ENCODE measurements around the gene VSIR.

Gene VSIR

DNA sequence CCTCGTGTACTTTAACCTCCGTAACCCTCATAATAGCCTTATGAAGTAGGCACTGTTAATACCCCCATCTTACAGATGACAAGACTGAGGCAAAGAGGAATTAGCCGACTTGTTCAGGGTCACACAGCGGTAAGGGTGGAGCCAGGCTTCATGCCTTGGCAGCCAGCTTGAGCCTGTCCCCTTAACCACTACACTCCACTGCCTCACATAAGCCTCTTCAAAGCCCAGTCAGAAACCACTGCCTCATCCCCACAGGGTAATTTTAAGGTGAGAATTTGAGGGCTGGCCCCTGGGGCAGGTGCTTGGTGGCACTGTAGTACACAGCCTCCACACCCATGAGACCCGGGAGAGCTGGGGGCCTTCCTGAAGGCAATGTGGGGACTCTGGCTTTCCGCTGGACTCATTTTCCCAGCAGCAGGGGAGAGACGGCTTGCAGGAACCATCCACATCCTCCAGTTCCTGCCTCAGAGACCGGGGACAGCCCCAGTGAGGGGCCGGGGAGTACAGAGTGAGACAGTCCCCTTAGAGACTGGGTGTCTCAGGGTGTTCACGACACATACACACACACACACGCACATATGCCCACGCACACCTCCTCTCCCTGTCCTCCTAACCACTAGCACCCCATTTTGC lies 46.1 kb downstream of the VSIR start:
- DNase-seq, result no peak

DNA sequence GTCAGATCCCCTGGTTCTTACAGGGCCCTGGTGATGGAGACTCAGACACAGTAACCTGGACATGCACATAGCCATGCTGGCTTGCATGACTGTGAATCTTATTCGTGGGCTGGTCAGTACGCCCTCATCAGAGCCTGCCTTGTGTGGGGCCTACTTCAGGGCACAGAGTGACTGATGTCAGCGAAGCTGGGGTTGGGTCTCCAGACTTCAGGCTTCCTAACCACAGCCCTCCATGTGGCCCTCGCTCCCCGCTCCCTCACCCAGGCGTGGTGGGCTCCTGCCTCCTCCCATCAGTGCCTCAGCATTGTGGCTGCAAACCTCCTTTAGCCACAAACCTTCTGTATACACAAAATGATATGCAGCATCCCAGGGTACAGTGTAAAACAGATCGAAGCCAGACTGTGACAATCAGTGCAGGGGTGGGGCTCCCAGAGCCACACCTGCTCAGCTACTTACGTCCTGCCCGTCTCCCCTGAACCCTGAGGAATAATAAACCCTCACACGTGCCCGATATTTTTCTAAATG lies 46.7 kb downstream of the VSIR start:
- DNase-seq, result no peak

DNA sequence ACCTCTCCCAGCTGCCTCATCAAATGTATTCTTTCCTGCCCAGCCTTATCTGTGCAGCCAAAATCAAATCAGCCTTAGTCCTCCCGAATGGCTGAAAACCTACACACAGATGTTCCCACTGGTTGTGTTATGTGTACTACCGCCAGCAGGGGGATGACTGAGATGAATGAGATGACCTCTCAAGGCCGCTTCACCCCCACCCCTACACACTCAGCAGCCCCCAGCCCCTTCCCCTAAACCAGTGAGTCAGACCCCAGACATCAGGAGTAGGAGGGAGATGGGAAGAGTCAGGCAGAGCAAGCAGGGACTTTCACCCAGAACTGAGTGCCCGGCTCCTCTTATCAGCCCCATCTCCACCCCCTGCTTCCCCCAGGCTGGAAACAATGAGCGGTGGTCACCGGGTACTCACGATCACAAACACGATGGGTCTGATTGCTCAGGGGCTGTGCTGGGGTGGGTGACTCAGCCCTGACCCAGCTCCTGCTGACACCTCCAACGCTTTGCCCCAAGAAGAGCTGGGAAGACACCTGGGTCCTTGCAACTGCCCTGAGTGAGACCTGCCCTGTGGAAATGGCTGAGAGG lies 47.2 kb downstream of the VSIR start:
- DNase-seq, result no peak

DNA sequence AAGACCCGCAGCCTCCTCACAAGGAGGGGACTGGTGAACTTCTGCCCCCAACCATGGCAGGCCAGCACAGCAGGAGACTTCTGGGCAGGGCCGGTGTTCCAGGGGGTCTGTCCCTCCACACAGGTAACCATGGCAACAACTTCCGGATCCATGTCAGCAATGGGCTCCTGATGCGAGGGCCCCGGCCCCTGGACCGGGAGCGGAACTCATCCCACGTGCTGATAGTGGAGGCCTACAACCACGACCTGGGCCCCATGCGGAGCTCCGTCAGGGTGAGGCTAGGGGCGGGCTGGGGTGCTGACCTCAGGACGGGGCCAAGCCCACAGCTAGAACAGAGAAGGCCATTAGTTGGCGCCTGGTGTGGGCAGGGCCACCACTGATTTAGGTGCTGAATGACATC lies 48.1 kb downstream of the VSIR start:
- no peak for DNase-seq

DNA sequence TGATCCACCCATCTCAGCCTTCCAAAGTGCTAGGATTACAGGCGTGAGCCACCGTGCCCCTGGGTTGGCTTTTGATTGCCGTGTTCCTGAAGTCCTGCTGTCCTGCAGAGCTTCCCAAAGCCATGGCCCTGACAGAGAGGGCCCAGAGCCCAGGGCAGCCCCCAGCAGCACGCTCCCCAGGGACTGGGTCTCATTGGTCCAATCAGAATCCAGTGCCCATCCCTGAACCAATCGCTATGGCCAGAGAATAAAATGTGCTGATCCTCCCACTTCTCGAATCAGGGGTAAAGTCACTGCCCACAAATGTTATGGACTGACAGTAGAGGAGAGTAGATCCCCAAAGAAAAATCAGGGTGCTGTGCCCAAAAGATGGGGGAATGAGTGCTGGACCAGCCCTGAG lies 48.8 kb downstream of the VSIR start:
- no peak for DNase-seq

DNA sequence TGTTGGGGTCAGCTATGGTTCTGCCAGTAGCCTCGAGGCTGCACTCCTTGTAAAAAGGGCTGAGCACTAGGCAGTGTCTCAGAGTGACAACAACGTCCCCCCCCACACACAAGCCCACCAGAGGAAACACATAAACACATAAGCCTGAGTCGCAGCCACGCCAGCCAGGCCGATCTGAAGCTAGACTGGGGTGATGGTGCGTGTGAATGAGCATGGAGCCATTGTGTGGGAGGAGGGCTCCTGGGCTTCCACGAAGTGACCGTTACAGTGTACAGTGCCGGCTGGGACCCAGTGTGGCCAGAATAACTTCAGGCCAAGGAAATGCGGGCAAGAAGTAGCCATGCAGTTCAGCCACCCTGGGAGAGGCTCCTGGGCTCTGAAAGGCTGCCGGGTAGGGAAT lies 50.0 kb downstream of the VSIR start:
- DNase-seq, result no peak

DNA sequence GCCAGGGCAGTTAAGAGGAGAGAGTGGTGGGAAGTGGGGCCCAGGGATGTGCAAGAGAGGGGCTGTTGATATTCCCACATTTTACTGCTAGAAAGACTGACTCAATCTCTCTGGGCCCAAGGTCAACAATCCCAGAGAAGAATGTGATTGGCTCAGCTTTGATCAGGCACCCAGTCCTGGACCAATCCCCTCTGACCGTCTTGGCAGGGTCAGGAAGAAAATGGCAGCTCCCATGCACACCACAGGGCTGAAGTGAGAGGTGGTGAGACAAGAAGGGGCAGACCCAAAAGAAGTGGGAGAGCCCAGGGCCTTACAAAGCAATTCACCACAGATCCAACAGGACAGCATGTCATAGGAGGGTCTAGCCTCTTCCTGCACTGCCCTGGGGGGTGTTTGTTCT lies 50.5 kb downstream of the VSIR start:
- no peak for DNase-seq

DNA sequence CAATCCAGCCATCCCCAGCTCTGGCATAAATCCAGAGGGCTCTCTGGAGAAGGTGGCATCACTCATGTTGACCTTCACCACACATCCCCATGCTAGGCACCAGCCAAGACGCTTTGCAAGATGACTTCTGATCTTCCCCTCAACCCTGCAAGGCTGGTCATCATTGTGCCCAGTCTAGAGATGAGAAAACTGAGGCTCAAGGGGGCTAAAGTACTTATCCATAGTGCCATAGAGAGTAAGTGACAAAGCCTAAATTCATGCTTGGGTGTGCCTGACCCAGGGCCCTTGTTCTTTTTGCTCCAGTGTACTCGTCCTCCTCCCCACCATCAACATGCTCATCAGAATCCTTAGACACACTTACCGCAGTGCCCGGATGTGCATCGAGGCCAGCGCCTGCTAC lies 52.0 kb downstream of the VSIR start:
- DNase-seq, result no peak

DNA sequence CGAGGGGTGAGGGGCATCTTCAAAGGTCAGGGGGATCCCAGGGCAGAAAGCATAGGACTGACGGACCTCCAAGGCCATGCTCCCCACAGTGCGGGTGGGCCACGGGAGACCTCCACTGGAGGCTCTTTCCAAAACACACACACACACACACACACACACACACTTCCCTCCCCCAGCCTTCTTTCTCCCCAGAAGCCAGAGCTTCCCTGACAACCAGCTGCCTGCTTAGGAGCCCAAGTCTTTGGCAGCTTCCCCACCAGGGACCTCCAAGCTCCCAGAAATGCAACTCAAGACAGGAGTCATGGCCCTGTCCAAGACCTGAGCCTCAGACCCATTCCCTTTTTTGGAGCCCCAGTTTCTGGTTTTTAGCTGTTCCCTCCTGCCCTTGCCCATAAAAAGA lies 53.0 kb downstream of the VSIR start:
- DNase-seq, result no peak

DNA sequence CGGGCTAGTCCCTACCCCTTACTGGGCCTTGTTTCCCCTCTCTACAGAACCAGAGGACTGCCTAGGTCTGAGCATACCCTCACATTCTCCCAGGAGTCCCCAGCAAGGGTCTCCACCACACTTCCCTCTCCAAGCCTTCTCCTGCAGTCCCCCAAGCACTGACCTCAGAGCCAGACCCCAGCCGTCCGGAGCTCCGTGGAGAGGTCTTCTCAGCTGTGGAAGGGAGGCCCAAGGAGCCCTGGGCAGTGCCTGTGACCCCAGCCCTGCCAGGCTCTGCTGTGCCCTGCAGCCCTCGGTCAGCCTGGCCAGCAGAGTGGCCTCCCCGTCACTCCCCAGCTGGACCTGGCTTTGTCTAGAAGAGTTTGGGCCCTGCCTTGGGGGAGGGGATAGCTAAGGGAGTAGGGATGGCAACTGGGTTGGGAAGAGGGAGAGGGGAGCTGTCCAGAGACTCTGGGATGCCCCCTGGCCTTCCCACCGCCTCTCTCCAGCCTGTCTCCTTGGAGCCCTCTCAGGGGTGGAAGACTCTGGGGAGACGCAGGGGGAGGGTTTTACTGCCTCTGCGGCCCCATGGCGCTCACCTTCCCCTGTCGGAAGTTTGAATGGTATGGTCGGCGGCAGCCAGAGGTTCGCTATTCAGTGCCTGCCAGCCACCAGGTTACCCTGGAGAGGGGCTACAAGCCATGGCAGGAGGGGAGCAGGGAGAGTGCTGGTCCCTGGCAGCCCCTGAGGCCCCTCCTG lies 53.7 kb downstream of the VSIR start, which contains the start of gene C10orf105:
Gene C10orf105 (minus strand): TSS at position 315 of the 738 bp plus-strand sequence. CDS start 3,441 bp downstream, outside the sequence.
- no peak for DNase-seq

DNA sequence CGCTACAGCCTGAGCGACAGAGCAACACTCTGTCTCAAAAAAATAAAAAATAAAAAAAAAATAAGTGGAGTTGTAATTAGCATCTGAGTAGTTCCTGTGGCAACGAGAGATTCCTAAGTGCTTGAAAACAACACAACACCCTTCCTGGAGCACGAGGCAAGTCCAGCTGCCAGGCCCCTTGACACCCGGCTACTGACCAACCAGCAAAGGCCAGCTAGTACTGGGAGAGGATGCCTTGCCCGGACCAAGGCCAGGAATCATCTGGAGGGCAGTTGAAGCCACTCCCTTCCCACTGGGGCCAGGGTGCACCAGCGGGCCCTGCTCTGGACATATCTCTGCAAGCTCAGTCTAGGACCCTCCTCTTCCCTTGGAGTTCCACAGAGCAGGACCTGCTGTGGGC lies 54.3 kb downstream of the VSIR start:
- DNase-seq, result no peak

DNA sequence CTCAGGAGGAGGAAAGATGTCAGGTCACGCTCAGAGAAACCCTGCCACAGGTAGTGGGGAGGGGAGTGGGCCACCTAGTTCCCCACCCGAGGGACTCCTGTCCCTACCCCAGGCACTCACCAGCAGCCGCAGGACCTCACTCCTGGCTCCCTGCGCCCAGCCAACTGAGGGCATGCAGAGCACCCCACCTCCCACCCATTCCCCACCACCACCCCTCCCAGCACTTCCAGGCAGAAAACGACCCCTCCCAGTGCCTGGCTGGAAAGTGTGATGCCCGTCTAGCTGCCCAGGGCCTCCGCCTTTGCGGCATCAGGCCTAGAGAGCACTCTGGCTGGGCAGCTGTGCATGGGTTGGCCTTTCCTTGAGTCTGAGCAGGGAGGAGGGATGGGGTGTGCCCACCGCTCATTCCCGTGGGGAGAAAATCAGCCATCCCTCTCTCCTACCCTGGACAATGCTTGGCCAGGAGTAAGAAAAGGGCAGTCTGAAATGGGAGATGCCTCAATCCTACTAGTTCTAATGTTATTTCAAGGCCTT lies 55.1 kb downstream of the VSIR start:
- no peak for DNase-seq

DNA sequence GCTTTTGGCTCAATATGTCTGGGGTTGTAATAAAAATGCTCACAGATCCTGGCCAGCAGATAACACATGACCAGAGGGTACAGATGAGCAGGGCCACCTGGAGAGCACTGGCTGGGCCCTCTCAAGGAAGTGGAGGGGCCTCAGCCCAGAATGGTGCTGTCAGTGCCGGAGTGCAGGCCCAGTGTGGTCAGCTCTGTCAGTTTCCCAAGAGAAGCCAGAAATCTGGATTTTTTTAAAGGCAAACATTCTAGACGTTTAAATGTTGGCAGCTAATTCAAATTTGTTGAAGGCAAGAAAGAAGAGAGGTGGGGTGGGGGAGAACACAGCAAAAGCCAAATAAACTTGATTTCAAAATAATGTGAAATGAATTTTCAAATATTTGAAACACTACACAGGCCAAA lies 55.8 kb downstream of the VSIR start:
- no peak for DNase-seq

DNA sequence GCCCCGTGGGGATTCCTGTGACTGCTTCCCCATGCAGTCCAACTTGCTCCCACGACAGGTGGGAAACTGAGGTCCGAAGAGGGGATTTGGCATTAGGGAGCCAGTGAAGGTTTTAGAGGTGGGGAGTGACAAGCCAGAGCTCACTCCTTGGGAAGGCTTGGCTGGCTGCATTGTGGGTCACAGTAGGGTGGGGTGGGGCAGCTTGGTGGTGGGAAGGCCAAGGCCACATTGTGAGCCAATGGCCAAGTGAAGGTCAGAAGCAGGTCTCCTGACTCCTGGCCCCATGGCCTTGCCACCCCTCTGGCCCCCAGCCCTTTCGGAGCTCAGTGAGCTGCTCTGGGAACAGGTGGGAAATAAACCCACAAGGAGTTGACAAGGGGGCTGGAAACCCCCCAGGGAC lies 56.3 kb downstream of the VSIR start:
- no peak for DNase-seq

DNA sequence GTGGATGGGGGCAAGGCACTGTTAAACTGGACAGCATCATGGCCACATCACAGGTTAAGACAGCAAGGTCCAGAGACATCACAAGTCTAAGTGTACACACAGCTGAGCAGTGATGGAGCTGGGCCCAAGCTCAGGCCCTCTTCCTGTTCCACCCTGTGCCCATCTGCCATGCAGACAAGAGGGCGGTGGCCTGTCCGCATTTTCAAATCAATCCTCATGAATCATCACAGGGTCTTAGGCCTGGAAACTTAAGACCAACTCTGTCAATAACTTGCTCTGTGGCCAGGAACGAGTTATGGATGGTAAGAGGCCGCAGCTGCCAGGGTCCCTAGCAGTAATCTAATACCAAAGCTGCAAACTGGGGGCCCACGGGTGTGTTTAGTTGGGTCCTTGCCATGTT lies 56.9 kb downstream of the VSIR start:
- DNase-seq, result no peak

DNA sequence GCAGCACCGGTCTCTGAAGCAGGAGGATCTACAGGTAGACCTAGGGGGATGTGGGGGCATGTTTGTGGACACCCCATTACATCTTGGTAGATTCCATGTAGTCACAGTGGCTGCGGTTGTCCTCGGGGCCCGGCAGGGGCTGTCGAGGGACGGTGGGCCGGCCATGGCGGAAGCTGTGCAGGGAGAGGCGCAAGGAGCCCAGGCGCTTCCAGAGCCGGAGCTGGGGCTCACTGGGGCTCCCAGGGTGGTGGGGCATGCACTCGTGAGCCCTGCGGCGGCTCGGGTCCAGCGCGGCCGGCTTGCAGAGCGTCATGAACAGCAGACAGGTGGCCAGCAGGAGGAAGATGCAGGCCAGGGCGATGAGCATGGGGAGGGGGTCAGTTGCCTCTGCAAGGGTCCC lies 57.5 kb downstream of the VSIR start:
- no peak for DNase-seq

DNA sequence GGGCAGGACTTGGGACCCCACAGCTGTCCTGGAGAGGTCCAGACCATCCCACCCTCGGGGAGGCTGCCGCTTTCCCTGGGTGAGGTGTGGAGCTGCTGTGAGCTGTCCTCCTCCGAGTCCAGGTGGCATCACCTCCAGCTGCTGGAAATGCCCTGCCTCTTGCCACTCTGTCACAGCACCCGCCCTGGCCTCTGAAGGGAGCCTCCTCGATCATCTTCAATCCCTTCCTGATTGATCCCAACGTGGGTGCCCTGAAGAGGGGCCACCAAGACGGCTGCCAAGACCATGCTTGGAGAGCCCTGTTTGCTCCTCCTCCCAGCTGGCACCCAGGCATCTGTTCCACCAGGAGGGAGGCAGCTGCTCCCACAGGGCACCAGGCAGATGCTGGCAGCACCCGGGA lies 58.3 kb downstream of the VSIR start:
- no peak for DNase-seq

DNA sequence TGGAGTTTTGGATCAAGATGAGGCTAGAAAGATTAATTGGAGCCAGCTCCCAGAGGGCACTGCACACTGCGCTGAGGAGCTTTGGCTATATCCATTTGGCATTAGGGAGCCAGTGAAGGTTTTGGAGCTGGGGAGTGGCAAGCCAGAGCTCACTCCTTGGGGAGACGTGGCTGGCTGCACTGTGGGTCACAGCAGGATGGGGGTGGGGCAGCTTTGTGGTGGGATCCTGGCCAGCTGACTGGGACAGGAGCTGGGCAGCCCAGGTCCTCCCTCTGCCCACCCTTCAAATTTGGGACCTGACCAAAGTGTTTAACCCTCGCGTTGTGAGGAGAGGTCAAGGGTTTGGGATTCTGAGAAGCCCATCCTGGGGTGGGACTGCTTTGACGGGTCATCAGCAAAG lies 58.7 kb downstream of the VSIR start:
- no peak for DNase-seq

DNA sequence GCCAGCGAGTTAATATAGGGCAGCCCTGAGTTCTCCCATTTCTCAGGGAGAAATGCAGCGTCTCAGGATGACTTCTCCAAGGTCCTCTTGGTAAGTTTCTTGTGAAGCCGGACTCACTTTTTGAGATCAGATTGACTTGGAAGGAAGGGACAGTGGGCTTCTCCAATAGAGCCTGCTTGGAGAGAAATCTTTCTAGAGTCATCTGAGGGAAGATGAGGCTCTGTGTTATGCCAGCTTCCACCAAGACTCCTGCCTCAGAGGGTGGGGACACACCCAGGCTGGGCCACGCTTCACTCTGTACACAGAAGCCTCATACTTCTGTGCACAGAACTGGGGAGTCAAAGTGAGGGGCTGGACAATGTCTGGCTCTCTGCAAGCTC lies 59.3 kb downstream of the VSIR start:
- DNase-seq, result no peak

DNA sequence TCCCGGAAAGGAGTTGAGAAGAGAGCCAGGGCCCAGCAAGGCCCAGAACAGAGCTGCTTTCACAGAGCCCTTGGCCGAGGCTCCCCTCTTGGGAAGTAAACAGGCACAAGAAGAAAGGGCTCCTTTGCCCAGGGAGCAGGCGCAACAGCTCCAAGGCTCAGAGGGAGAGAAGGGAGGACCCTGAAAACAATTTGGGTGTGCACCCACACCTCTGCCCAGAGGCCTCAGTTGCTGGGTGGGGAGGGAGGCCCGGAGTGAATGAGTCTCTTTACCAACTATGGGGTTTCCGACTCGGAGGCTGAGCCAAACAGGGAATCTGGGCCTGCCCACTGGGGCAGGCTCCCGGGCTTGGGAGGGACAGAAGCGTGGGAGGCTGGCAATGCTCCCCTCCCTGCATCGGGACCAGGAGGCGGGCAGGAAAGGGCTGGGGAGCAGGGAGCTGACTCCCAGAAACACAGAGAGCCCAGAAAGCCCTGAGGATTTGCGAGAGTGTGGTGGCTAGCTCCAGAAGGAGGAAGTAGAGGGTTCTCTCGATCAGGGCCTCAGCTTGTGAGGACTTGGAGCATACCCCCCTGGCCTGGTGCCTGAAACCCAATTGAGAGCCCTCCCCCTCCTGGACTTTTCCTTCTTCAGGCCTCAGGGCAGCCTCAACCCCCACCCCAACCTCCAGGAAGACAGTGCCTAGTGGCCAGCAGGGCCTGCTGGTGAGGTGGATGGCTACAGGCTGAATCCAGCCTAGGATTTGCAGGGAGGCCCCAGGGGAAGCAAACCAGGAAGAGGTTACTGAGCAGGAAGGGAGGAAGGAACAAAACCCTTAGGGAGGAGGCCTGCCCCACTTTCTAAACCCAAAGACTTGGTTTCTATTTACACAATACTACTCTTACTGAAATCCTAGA lies 59.9 kb downstream of the VSIR start:
- no peak for DNase-seq

DNA sequence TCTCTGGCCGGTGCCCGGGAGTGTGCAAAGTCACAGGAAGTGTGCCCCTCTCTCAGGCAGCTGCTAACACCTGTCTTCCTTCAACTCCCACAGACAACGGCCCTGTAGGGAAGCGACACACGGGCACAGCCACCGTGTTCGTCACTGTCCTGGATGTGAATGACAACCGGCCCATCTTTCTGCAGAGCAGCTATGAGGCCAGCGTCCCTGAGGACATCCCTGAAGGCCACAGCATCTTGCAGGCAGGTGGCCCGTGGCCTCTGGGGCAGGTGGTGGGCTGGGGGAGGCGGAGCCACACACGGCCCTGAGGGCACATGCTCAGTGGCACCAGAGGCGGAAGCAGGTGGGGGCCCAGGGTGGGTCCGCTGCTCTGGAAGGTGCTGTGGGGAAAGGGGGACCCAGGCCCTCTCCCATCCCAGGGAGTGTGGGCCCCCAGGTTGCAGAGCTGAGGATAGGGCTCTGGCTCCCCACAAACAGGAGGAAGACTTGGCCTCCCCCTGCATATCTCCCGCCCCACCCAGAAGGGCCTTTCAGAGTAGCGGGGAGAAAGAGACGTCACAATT lies 60.7 kb downstream of the VSIR start:
- DNase-seq, result no peak

DNA sequence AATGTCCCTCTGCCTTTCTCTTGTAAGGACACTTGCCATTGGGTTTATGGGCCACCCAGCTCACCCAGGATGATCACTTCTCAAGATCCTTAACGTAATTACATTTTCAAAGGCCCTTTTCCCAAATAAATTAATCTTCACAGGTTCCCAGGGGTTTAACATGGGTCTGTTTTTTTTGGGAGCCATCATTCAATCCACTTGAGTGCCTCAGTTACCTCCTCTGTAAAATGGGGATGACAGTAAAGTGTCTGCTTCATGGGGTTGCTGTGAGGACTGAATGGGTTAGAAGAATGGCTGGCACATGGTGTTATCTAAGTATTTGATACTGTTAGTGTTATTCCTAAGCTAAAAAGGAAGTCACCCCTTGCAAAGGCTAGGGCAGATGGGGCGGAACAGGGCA lies 61.1 kb downstream of the VSIR start:
- no peak for DNase-seq
